Activated T-cell treated with anti-CD3 and anti-CD28 coated beads for 48 hours (primary cell): Measurements from ENCODE around the gene ENHO.
A peak's percentile ranks its signal among the peaks of the same experiment; 100 is the strongest.
"Not testable (repeated sequence)": the region's sequence is repeated elsewhere in the genome, so short reads cannot be mapped to it uniquely, and the experiment has no call there.

ENCODE experiments used
- DNase-seq: peaks from one replicate; pipeline ENCODE4 v3.0.0-alpha.2; 2020; ENCODE audit warnings: low read depth

Gene ENHO

DNA sequence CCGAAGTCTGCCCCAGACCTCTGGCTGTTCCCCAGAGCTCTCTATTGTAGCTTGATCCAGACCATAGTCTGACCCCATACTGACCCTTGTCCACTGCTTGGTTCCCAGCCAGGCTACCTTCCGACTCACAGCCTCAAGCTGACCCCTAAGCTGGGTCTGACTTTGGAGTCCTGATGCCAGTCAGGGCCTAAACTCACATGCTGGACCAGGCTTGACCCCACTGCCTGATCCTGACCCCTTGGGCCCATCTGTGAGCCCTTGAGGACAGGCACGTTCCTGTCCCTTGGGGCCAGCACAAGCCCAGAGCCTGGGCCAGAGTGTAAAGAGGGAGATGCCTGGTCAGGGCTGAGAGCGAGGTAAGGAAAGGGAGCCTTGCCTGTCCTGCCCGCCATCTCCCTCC lies 32.7 kb upstream of the ENHO start:
- no peak for DNase-seq

- DNase-seq: no peak
Measured at GRCh38 chr9:34555002-34555348, 32.2 kb upstream of the ENHO start.

- no peak for DNase-seq
Measured at GRCh38 chr9:34554211-34555001, 31.6 kb upstream of the ENHO start.

GRCh38 chr9:34553511-34554021 lies 30.8 kb upstream of the ENHO start:
- DNase-seq: no peak

GRCh38 chr9:34552986-34553385 lies 30.2 kb upstream of the ENHO start:
- DNase-seq: no peak

- no peak for DNase-seq
Measured at GRCh38 chr9:34552606-34552981, 29.8 kb upstream of the ENHO start.

GRCh38 chr9:34551751-34552605 lies 29.2 kb upstream of the ENHO start:
- DNase-seq: no peak

- no peak for DNase-seq
Measured at GRCh38 chr9:34550681-34551270, 28.0 kb upstream of the ENHO start.

- DNase-seq: no peak
Measured at GRCh38 chr9:34550016-34550680, 27.4 kb upstream of the ENHO start.

- no peak for DNase-seq
Measured at GRCh38 chr9:34549407-34549732, 26.6 kb upstream of the ENHO start.

DNA sequence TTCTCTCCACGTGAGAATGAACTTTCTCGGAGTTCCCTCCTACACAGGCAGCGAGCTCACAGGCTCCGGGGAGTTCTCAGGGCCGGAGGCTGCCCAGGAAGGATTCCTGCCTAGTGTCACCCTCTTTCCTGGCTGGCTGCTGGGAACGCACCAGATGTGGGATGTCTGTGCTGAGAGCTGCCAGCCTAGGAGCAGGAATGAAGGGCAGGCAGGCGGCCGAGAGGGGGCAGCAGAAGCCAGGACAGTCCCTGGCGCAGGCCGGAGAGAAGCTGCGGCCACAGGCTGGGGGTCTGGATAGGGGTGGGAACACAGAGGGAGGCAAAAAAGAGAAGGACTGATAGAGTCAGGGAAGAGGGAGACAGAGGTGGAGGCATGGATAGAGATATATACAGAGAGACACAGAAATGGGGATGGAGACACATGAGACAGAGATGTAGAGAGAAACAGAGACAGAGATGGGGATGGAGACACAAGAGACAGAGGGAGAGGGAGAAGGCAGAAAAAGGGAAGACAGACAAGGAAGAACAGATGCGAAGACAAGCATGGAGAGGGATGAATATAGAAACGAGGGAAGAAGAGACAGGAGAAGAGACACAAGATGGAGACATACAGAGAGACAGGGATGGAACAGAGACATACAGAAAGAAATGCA lies 25.3 kb upstream of the ENHO start:
- DNase-seq: peak; percentile 24

- DNase-seq: peak; percentile 58
Measured at GRCh38 chr9:34546834-34547827, 24.3 kb upstream of the ENHO start.

- no peak for DNase-seq
Measured at GRCh38 chr9:34546102-34546833, 23.5 kb upstream of the ENHO start.

DNA sequence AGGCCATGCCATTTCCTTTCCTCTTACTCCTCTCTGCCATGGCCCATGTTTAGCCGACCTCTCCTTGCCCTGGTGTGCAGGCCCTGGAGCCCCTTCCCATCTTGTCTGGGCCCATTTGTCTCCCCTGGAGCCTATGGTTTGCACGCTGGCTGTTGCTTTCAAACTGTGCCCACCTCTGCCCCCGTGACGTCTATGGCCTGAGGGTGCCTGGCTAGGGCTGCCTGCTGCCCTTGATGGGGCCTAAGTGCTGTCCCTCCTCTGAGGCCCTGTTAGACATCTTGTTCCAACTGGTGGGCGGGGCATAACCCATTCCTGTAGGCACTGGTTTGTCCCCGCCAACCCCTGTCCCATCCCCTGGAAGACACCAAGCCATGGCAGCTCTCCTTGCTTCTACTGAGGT lies 22.7 kb upstream of the ENHO start:
- no peak for DNase-seq

- no peak for DNase-seq
Measured at GRCh38 chr9:34544035-34544434, 21.2 kb upstream of the ENHO start.

DNA sequence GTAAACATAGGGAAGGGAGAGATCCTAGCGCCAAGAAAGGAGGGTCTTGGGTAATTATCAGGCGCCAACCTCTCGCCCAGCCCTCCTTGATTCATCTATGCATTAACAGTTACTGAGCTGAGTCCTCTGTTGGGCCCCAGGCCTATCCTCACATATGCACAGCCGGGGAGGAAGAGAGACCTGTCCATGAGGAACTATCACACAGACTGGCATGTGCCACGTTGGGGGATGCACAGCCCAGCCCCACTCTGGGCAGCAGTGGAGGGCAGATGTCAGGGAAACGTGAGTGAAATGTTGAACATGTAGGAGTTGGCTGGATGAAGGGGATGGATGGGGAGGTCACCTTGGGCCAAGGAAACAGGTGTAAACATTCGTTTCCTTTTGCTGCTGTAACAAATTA lies 18.8 kb upstream of the ENHO start:
- no peak for DNase-seq

- no peak for DNase-seq
Measured at GRCh38 chr9:34540827-34541226, 18.0 kb upstream of the ENHO start.

- no peak for DNase-seq
Measured at GRCh38 chr9:34536685-34537084, 13.9 kb upstream of the ENHO start.

GRCh38 chr9:34532041-34532440 lies 9.3 kb upstream of the ENHO start:
- not testable (repeated sequence) for DNase-seq

GRCh38 chr9:34526026-34526425 lies 3.2 kb upstream of the ENHO start:
- no peak for DNase-seq
